Tibial nerve (tissue), 4 donors: ENCODE measurements around the gene SHCBP1.

Source experiments
- EP300 ChIP-seq, 2 donors: sonication (generic); formaldehyde crosslinking; IDR thresholded peaks; one replicate each; pipeline ENCODE4 v1.6.1; 2017; ENCODE audit warnings: antibody characterized with exemption in 2 of 2, mild to moderate bottlenecking in 1 of 2
- POLR2A ChIP-seq, 2 donors: fragments of 450-650 bp; IDR thresholded peaks; one replicate each; pipeline ENCODE4 v1.6.1; 2017; ENCODE audit warnings: antibody characterized with exemption in 2 of 2, mild to moderate bottlenecking in 2 of 2, moderate library complexity in 2 of 2
- TF ChIP-seq, protein P1 (sequence below), 5 experiments: fragments of 200-600 bp in 3 of 5; fragments of 450-650 bp in 2 of 5; sonication (generic) in 3 of 5; IDR thresholded peaks; one replicate each; pipeline ENCODE4 v1.5.1; 2016 to 2019; ENCODE audit warnings: antibody characterized with exemption in 5 of 5, mild to moderate bottlenecking in 3 of 5, moderate library complexity in 2 of 5

DNA sequence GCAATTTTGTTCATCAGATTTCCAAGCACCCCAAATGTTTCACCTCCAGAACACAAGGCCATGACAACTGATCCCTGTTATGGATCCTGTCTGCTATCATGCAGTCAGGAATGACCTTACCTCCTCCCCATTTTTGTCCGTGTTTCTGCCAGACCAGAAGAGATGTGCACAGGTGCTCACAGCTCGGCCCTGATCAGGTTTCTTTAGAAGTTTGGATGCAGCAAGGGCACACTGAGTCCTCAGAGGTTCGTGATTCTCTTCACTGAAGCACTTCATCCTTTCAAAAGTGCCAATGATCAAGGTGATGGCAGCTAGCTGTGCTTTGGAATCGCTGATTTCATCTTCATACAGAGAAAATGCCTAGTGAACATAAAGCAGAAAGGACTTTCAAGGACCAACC lies 40.9 kb upstream of the SHCBP1 start:
- TF ChIP-seq, protein P1, sequence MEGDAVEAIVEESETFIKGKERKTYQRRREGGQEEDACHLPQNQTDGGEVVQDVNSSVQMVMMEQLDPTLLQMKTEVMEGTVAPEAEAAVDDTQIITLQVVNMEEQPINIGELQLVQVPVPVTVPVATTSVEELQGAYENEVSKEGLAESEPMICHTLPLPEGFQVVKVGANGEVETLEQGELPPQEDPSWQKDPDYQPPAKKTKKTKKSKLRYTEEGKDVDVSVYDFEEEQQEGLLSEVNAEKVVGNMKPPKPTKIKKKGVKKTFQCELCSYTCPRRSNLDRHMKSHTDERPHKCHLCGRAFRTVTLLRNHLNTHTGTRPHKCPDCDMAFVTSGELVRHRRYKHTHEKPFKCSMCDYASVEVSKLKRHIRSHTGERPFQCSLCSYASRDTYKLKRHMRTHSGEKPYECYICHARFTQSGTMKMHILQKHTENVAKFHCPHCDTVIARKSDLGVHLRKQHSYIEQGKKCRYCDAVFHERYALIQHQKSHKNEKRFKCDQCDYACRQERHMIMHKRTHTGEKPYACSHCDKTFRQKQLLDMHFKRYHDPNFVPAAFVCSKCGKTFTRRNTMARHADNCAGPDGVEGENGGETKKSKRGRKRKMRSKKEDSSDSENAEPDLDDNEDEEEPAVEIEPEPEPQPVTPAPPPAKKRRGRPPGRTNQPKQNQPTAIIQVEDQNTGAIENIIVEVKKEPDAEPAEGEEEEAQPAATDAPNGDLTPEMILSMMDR (IDR thresholded peaks at IDR 0.05) = no peak
- TF ChIP-seq POLR2A (IDR thresholded peaks at IDR 0.05) (no peak), EP300 (IDR thresholded peaks at IDR 0.05) (no peak)
